HG03469 (cell line): ENCODE data around the gene AP3D1.

Experiments
- ATAC-seq: cut with Tn5 transposase; IDR thresholded peaks from one replicate; pipeline ENCODE4 v1.9.1; 2021; ENCODE audit warnings: mild to moderate bottlenecking, moderate library complexity, moderate number of reproducible peaks; ENCODE audit not compliant: unreplicated experiment

Gene AP3D1

DNA sequence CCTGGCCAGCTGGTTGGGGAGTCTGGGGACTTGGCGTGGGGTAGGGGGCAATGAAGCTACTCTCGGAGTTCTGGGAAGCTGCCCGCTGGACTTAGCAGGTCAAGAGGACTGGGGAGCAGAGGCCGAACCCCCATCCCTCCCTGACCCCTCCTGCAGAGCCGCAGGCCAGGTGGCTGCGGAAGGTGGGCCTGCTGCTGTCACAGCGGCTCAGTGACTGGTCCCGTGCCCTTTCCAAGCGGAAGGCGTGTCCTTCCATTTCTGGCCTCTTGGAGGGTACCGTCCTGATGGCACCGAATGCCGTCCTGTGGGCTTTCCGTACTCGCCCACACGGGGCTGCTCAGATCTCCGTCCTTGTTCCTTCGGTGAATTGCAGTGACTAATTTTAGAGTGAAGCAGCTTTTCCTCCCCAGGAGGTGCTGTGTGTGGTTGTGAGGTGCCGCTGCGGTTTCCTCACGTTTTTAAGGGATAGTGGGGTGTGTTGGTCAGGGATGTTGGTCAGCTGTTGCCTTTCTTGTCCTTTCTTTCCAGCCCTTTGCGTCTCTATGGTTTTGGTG lies 33.1 kb upstream of the AP3D1 start:
- no peak for ATAC-seq

- no peak for ATAC-seq
These were observed 30.2 kb upstream of the AP3D1 start for GRCh38 chr19:2181633-2181997.

DNA sequence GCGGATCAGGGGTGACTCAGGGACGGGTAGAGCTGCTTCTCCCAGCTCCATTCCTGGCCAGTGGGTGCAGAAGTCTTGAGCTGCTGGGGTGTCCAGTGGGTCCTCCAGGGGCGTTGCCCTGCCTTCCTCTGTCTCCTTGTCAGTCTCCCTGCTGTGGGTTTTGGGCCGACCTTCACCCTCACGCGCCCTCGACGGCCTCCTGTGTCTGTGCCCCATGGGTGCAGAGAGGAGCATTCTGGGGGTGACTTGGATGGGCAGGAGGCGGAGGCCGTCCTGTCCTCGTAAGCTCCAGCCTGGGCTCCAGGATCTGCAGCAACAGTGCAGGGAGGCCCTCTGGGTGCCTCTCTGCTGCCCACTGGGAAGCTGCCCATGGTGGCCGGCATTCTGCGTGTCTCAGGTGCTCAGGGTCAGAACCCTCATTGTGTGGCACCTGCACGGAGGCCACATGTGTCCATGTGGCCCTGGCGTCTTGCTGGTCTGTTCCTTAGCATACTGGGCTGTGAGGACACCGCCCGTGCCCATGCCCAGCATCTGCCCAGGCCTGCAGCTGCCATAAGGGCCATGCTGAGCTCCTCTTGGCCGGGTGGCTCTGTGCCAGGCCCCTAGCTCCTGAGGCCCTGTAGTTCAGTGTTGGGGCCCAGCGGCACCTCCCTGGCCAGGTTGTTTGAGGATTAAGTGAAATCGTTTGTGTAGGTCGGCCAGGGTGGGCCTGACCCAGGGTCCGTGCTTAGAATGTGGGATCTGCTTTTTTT lies 29.7 kb upstream of the AP3D1 start:
- no peak for ATAC-seq

- ATAC-seq: no peak
These were observed 28.7 kb upstream of the AP3D1 start for GRCh38 chr19:2180114-2180513.

GRCh38 chr19:2179095-2179494 lies 27.7 kb upstream of the AP3D1 start:
- ATAC-seq: no peak

- ATAC-seq: no peak
These were observed 25.1 kb upstream of the AP3D1 start for GRCh38 chr19:2176337-2176994.

DNA sequence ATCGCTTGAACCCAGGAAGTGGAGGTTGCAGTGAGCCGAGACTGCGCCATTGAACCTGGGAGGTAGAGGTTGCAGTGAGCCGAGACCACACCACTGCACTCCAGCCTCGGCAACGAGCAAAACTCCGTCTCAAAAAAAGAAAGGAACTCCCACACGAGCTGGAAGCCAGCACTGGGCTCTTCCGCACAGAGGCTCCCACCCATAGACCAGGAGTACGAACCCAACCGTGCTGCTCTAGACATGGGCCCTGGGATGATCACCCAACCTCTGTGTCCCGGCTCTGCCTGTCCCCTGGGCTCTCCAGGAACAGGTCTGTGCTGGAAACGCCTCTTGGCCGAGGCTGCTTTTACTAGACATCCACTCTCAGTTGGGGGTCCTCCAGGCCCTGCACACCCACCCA lies 24.4 kb upstream of the AP3D1 start:
- ATAC-seq: no peak

GRCh38 chr19:2173767-2174577 lies 22.6 kb upstream of the AP3D1 start:
- ATAC-seq: no peak

DNA sequence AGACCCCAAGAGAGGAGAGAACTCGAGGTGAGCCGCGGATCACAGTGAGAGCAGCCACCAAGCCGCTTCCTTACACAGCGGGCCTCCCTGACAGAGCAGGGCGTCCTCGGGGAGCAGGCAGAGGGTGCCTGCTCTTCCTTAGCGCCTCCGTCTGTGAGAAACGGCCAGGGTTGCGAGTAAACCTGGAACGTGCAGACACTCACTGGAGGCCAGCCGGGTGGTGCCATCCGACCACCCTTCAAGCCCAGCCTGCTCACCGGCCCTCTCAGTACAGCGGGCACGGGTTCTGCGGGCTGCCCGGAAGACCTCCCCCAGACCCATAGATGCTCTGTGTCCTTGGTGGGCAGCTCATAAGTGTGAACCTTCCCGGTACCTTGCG lies 22.0 kb upstream of the AP3D1 start:
- ATAC-seq: no peak

GRCh38 chr19:2171349-2172145 lies 20.2 kb upstream of the AP3D1 start:
- ATAC-seq: no peak

DNA sequence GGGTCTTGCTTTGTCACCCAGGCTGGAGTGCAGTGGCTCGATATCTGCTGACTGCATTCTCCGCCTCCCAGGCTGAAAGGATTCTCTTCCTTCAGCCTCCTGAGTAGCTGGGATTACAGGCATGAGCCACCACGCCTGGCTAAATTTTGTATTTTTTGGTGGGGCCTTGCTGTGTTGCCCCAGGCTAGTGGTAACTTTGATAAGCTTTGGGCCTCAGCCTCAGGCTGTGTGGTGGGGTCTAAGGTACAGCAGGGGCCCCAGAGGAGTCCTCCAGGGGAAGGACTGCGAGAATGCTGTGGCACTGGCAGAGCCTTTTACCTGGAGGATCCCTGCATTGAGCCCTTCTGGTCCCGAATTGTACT lies 19.6 kb upstream of the AP3D1 start:
- ATAC-seq: no peak

- ATAC-seq: no peak
These were observed 18.9 kb upstream of the AP3D1 start for GRCh38 chr19:2170219-2170618.

GRCh38 chr19:2168619-2169424 lies 17.5 kb upstream of the AP3D1 start:
- no peak for ATAC-seq

- no peak for ATAC-seq
These were observed 16.7 kb upstream of the AP3D1 start for GRCh38 chr19:2167896-2168618.

DNA sequence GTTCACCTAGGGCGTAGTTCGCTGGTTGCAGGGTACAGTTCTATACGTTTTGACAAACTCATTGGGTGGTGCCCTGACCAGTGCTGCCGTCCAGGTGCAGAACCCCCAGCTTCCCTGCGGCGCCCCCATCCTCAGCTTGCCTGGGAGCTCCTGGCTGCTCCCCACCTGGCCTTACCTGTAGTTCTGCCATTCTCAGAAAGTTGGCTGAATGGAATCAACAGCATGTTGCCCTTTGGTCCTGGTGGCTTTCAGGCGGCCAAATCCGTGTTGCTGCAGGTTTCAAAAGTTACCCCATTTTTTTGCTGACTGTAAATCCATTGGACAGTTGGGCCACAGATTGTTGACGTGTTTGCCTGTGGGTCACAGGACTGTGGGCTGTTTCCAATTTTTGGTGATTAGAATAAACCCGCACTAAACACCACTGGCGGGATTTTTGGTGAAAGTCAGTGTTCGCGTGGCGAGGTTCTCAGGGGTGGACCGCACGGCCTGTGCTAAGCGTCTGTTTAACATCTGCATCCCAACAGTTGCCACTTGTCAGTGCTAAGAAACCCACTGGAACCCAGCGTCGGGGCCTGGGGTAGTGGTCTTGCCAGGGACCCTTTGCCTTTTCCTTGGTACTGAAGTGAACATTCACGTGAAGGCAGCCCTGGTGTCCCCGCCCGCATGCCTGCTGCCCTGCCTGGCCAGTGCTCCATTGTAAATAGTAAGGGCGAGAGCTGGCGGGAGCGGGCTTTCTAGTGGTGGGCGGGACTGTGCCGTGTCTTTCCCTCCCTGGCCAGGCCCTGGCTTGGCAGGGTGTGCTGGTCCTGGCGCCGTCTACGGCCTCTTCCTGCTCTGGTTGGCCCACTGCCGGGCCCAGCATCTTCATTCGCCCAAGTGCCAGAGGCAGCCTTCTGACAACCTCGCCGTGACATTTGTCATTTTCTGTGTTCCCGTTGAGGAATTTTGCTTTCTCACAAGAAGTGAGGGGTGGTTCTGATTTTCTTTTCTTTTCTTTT lies 15.7 kb upstream of the AP3D1 start:
- no peak for ATAC-seq

GRCh38 chr19:2164020-2164998 lies 12.9 kb upstream of the AP3D1 start:
- no peak for ATAC-seq

DNA sequence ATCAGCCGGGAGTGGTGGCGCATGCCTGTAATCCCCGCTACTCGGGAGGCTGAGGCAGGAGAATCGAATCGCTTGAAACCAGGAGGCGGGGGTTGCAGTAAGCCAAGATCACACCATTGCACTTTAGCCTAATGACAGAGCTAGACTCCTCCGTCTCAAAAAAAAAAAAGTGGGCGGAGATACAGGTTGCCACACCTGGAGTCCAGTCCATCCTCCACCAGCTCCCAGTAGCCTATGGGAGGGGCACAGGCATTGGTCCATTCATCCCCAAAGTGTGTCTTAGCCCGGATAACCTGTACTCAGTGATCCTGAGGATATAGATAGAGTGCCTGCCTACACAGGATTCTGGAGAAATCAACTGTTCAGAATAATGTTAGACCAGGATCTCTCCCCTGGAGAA lies 9.0 kb upstream of the AP3D1 start:
- ATAC-seq: no peak
